Nephron progenitor cell (in vitro differentiated cells): ENCODE data around the gene ADAMTS1.
A peak's percentile ranks its signal among the peaks of the same experiment; 100 is the strongest.

ENCODE experiments used
- DNase-seq: peaks from one replicate; pipeline ENCODE4 v3.0.0; 2021
- H3K27ac Mint-ChIP-seq: 2 replicates; pipeline ENCODE4 v1.8.0; 2021; ENCODE audit warnings: mild to moderate bottlenecking, moderate library complexity, mixed read lengths
- H3K27me3 Mint-ChIP-seq: 2 replicates; pipeline ENCODE4 v1.8.0; 2021; ENCODE audit warnings: mild to moderate bottlenecking, low read depth, mixed read lengths; ENCODE audit not compliant: poor library complexity
- H3K36me3 Mint-ChIP-seq: 2 replicates; pipeline ENCODE4 v1.8.0; 2021; ENCODE audit warnings: low read depth, mixed read lengths
- H3K4me1 Mint-ChIP-seq: 2 replicates; pipeline ENCODE4 v1.8.0; 2021; ENCODE audit warnings: mixed read lengths
- H3K4me3 Mint-ChIP-seq: 2 replicates; pipeline ENCODE4 v1.8.0; 2021; ENCODE audit warnings: mild to moderate bottlenecking, moderate library complexity, mixed read lengths
- H3K9me3 Mint-ChIP-seq: 2 replicates; pipeline ENCODE4 v1.8.0; 2021; ENCODE audit warnings: mild to moderate bottlenecking, moderate library complexity, mixed read lengths
- TF ChIP-seq, protein P1 (sequence below): fragments of 200-600 bp; sonication (generic); IDR thresholded peaks from 2 replicates; pipeline ENCODE4 v1.5.0; 2021; ENCODE audit warnings: antibody characterized with exemption

ADAMTS1 gene

GRCh38 chr21:26847002-26847401, 1.8 kb upstream of the ADAMTS1 start:
- TF ChIP-seq, protein P1, sequence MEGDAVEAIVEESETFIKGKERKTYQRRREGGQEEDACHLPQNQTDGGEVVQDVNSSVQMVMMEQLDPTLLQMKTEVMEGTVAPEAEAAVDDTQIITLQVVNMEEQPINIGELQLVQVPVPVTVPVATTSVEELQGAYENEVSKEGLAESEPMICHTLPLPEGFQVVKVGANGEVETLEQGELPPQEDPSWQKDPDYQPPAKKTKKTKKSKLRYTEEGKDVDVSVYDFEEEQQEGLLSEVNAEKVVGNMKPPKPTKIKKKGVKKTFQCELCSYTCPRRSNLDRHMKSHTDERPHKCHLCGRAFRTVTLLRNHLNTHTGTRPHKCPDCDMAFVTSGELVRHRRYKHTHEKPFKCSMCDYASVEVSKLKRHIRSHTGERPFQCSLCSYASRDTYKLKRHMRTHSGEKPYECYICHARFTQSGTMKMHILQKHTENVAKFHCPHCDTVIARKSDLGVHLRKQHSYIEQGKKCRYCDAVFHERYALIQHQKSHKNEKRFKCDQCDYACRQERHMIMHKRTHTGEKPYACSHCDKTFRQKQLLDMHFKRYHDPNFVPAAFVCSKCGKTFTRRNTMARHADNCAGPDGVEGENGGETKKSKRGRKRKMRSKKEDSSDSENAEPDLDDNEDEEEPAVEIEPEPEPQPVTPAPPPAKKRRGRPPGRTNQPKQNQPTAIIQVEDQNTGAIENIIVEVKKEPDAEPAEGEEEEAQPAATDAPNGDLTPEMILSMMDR: no peak
- no peak for DNase-seq
- H3K36me3 Mint-ChIP-seq: peaks cover 10% of the 10 kb centered on the region
- H3K9me3 Mint-ChIP-seq: no peaks in the 10 kb centered on the region
- peak overlapping the region; percentile 96 for H3K4me3 Mint-ChIP-seq
- H3K27me3 Mint-ChIP-seq: peaks cover 5% of the 10 kb centered on the region
- peaks cover 40% of the 10 kb centered on the region for H3K4me1 Mint-ChIP-seq
- peak overlapping the region; percentile 98 for H3K27ac Mint-ChIP-seq

DNA sequence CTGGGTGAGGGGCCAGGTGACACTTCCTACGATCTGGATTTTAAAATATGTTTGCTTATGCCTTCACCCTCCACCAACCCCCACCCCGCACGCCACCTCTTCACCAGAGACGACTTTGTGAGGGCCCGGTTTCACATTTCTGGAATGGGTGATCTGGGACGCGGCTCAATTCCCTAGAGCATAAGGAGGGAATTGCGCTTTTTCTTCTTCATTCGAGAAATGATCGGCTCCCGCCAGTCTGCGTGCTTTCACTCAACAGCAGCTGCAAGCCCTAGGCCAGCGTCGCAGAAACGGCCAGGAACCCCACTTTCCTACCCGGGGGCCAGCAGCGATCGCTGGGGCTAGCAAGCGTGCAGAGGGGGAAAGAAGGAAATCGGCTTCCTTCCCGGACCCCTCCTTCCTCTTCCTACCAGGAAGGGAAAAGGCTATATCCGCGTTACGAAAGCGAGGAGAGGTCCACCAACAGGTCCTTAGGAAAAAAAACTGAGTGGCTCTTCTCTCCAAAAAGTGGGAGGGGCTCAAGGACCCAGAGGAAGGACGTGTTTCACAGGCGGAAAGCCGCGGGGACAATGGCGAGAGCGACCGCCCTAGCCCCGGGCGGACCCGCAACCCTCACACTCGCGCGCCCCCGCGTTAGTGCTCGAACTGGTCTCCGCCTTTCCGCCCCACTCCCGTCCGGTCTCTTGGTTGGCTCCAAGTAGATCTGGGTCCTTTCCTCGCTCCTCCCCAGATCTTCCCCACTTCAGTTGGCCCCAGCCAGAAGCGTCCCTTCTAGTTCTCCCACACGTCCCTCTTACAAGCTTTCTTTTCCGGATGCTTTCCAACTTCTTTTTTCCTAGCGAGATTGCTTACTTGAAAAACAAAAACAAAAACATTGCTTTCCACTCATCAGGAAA, 1.1 kb upstream of the ADAMTS1 start:
- peak; percentile 75 for DNase-seq
- H3K27me3 Mint-ChIP-seq: peaks cover 2% of the 10 kb centered on the region
- H3K4me1 Mint-ChIP-seq: peaks cover 43% of the 10 kb centered on the region
- peak overlapping the region; percentile 98 for H3K27ac Mint-ChIP-seq
- TF ChIP-seq, protein P1: no peak
- no peaks in the 10 kb centered on the region for H3K9me3 Mint-ChIP-seq
- H3K4me3 Mint-ChIP-seq: peak overlapping the region; percentile 96
- H3K36me3 Mint-ChIP-seq: peaks cover 16% of the 10 kb centered on the region

GRCh38 chr21:26845759-26846035, 488 bp upstream of the ADAMTS1 start:
- peak overlapping the region; percentile 96 for H3K4me3 Mint-ChIP-seq
- TF ChIP-seq, protein P1: no peak
- peaks cover 21% of the 10 kb centered on the region for H3K36me3 Mint-ChIP-seq
- peaks cover 2% of the 10 kb centered on the region for H3K27me3 Mint-ChIP-seq
- peaks cover 44% of the 10 kb centered on the region for H3K4me1 Mint-ChIP-seq
- DNase-seq: no peak
- H3K27ac Mint-ChIP-seq: peak overlapping the region; percentile 98
- H3K9me3 Mint-ChIP-seq: no peaks in the 10 kb centered on the region

DNA sequence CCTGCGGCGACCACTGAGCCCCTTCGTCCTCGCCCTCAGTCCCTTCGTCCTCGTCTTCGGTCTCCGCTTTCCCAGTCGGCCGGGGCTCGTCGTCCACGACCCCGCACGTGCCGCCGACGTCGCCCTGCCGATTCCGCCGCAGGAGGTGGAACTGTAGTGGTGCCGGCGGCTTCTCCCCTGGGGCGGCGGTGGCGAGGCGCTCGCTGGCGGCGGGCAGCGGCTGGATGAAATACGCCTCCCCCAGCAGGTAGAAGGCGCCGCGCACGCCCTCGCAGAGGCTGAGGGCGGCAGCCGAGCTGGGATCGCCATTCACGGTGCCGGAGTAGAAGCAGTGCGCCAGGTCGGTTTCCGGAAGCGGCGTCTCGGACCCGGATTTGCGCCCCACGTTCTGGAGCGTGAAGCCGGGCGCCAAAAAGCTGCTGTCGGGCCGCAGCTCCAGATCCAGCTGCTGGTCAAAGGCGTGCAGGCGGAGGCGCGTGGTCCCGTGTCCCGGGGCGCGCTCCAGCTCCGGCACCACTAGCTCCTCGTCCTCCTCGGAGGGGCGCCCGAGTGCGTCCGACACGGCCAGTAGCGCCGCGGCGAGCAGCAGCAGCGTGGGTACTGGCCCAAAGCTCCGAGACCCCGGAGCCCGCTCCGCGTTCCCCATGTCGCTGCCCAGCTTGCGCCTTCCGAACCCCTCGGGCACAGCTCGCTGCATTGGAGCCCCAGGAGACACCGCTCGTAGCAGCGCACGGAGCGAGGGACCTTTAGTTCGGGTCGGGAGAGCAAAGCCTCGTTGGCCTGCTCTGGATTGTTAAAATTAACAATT, 747 bp downstream of the ADAMTS1 start:
- Mint-ChIP-seq H3K27me3 (peaks cover 2% of the 10 kb centered on the region), H3K36me3 (peaks cover 34% of the 10 kb centered on the region), H3K4me1 (peaks cover 46% of the 10 kb centered on the region), H3K27ac (peak overlapping the region; percentile 99), H3K9me3 (no peaks in the 10 kb centered on the region), H3K4me3 (peak overlapping the region; percentile 96)
- peak; percentile 67 for DNase-seq
- TF ChIP-seq, protein P1: no peak

DNA sequence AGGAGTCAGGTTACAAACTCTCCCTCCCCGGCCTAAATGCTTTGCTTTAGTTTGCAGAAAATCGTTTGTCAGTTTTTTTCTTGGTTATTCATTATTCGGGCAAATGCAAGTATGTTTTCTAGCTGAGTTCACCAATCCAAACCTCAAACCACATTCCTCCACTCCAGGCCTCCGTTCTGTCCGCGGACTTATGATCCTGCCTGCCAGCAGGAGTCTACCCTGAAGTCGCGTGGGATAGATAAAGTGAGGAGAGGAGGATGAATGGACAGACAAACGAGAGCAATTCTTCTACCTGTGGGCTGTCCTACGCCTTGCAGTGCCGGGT, 1.3 kb downstream of the ADAMTS1 start:
- Mint-ChIP-seq H3K9me3 (no peaks in the 10 kb centered on the region), H3K27ac (peak overlapping the region; percentile 99), H3K36me3 (peaks cover 39% of the 10 kb centered on the region)

More for the DNA sequence above, 1.3 kb downstream of the ADAMTS1 start:
- H3K4me1 Mint-ChIP-seq: peaks cover 46% of the 10 kb centered on the region
- H3K4me3 Mint-ChIP-seq: peak overlapping the region; percentile 96
- TF ChIP-seq, protein P1: no peak
- no peak for DNase-seq
- peaks cover 2% of the 10 kb centered on the region for H3K27me3 Mint-ChIP-seq
